Right renal cortex interstitium (tissue), 3 donors: ENCODE results near the gene HTR5A. TPM values are rescaled to one million over a fixed set of nuclear protein-coding genes. Genes with fewer than 3 reads are reported as not detected.

Experiments used
- DNase-seq, 3 donors: peaks; one replicate each; pipeline ENCODE4 v3.0.0-alpha.2; 2013; ENCODE audit warnings: low read depth in 3 of 3, low spot score in 2 of 3
- polyA plus RNA-seq, 3 donors: library from polyadenylated mRNA; unstranded; fragments of 120-200 nt; gene quantifications; one replicate each; pipeline ENCODE4 v1.2.1, GENCODE V29; 2013; ENCODE audit not compliant: insufficient read length in 3 of 3

The HTR5A gene
- polyA plus RNA-seq, 3 donors: not detected

- DNase-seq: no peak
Measured at GRCh38 chr7:155136619-155137243, 66.6 kb downstream of the HTR5A start.

Other genes starting within 250 kb of the HTR5A start
- gene PAXIP1, start 67.2 kb upstream of the HTR5A start, polyA plus RNA-seq: 10 to 100 TPM; 19.6 to 24.9 (median 21.3) TPM
- gene INSIG1, start 227.6 kb downstream of the HTR5A start, polyA plus RNA-seq: 10 to 100 TPM; 30.3 to 36.7 (median 31.1) TPM